ENCODE measurements around the gene KLK13.

Gene KLK13

GRCh38 chr19:51091895-51092873, 27.3 kb upstream of the KLK13 start:
- DNase-seq (ENCODE audit: low spot score): no peak

GRCh38 chr19:51091126-51091525, 26.2 kb upstream of the KLK13 start:
- DNase-seq (ENCODE audit: low spot score): no peak

GRCh38 chr19:51090471-51090870, 25.6 kb upstream of the KLK13 start:
- no peak for DNase-seq (ENCODE audit: low spot score)

- DNase-seq (ENCODE audit: low spot score): no peak
Measured at GRCh38 chr19:51089786-51090185, 24.9 kb upstream of the KLK13 start.

- DNase-seq (ENCODE audit: low spot score): no peak
Measured at GRCh38 chr19:51086153-51086850, 21.4 kb upstream of the KLK13 start.

- no peak for DNase-seq (ENCODE audit: low spot score)
Measured at GRCh38 chr19:51084505-51084904, 19.6 kb upstream of the KLK13 start.

- no peak for DNase-seq (ENCODE audit: low spot score)
Measured at GRCh38 chr19:51083783-51084182, 18.9 kb upstream of the KLK13 start.

- DNase-seq (ENCODE audit: low spot score): no peak
Measured at GRCh38 chr19:51083181-51083580, 18.3 kb upstream of the KLK13 start.

GRCh38 chr19:51082611-51083010, 17.7 kb upstream of the KLK13 start, which contains the start of gene KLK14:
Gene KLK14, minus strand, starts transcription at chr19:51082887. Its CDS starts 273 bp downstream, at chr19:51082614.
- no peak for DNase-seq (ENCODE audit: low spot score)

GRCh38 chr19:51081476-51081875, 16.6 kb upstream of the KLK13 start:
- peak; percentile 56 for DNase-seq (ENCODE audit: low spot score)

- peak; percentile 60 for DNase-seq (ENCODE audit: low spot score)
Measured at GRCh38 chr19:51079481-51080110, 14.7 kb upstream of the KLK13 start.

GRCh38 chr19:51078731-51079130, 13.8 kb upstream of the KLK13 start:
- DNase-seq (ENCODE audit: low spot score): no peak

- no peak for DNase-seq (ENCODE audit: low spot score)
Measured at GRCh38 chr19:51078104-51078503, 13.2 kb upstream of the KLK13 start.

- DNase-seq (ENCODE audit: low spot score): peak; percentile 30
Measured at GRCh38 chr19:51076631-51077213, 11.8 kb upstream of the KLK13 start.

GRCh38 chr19:51075998-51076397, 11.1 kb upstream of the KLK13 start:
- no peak for DNase-seq (ENCODE audit: low spot score)

- DNase-seq (ENCODE audit: low spot score): no peak
Measured at GRCh38 chr19:51071095-51071405, 6.2 kb upstream of the KLK13 start.

- no peak for DNase-seq (ENCODE audit: low spot score)
Measured at GRCh38 chr19:51070334-51071094, 5.6 kb upstream of the KLK13 start.

GRCh38 chr19:51066393-51067186, 1.7 kb upstream of the KLK13 start:
- DNase-seq (ENCODE audit: low spot score): no peak

- no peak for DNase-seq (ENCODE audit: low spot score)
Measured at GRCh38 chr19:51065221-51065960, 499 bp upstream of the KLK13 start.

- DNase-seq (ENCODE audit: low spot score): no peak
Measured at GRCh38 chr19:51063664-51064063, 1.2 kb downstream of the KLK13 start.

Data from left forelimb (tissue), 1 donor.